IPS-15b (cell line): ENCODE measurements around the gene GLI1.
"Not testable (repeated sequence)": the region's sequence is repeated elsewhere in the genome, so short reads cannot be mapped to it uniquely, and the experiment has no call there.

Experiments used
- H3K27me3 ChIP-seq: one replicate; pipeline ENCODE4 v1.6.1; 2013; ENCODE audit warnings: low read length; ENCODE audit not compliant: control insufficient read depth, insufficient read depth
- H3K36me3 ChIP-seq: one replicate; pipeline ENCODE4 v1.6.1; 2013; ENCODE audit warnings: low read length; ENCODE audit not compliant: control insufficient read depth, insufficient read depth
- H3K4me1 ChIP-seq: one replicate; pipeline ENCODE4 v1.6.1; 2013; ENCODE audit warnings: mild to moderate bottlenecking, low read length; ENCODE audit not compliant: control insufficient read depth, insufficient read depth
- H3K4me3 ChIP-seq: one replicate; pipeline ENCODE4 v1.5.1; 2013; ENCODE audit warnings: low read depth, low read length
- H3K9ac ChIP-seq: one replicate; pipeline ENCODE4 v1.6.1; 2013; ENCODE audit warnings: low read depth, mild to moderate bottlenecking, low read length
- H3K9me3 ChIP-seq: one replicate; pipeline ENCODE4 v1.6.1; 2013; ENCODE audit warnings: mild to moderate bottlenecking, low read length; ENCODE audit not compliant: control insufficient read depth, insufficient read depth

GLI1 gene

GRCh38 chr12:57514246-57514645, 54.7 kb downstream of the GLI1 start:
- peaks cover 76% of the 10 kb centered on the region for H3K36me3 ChIP-seq
- not testable (repeated sequence) for H3K27me3 ChIP-seq, H3K4me3 ChIP-seq, H3K9ac ChIP-seq, H3K9me3 ChIP-seq, H3K4me1 ChIP-seq

GRCh38 chr12:57514720-57515407, 55.3 kb downstream of the GLI1 start:
- H3K36me3 ChIP-seq = peaks cover 72% of the 10 kb centered on the region
- H3K9ac ChIP-seq = no peak overlapping the region
- peaks cover 5% of the 10 kb centered on the region for H3K4me1 ChIP-seq
- no peaks in the 10 kb centered on the region for H3K27me3 ChIP-seq
- H3K9me3 ChIP-seq = no peaks in the 10 kb centered on the region
- H3K4me3 ChIP-seq = no peak overlapping the region

GRCh38 chr12:57515408-57515933, 55.9 kb downstream of the GLI1 start:
- Histone ChIP-seq H3K36me3 (peaks cover 69% of the 10 kb centered on the region), H3K27me3 (no peaks in the 10 kb centered on the region), H3K9ac (no peak overlapping the region), H3K9me3 (no peaks in the 10 kb centered on the region), H3K4me1 (peaks cover 5% of the 10 kb centered on the region), H3K4me3 (no peak overlapping the region)

- no peaks in the 10 kb centered on the region for H3K27me3 ChIP-seq
- no peak overlapping the region for H3K9ac ChIP-seq
- peaks cover 5% of the 10 kb centered on the region for H3K4me1 ChIP-seq
- H3K9me3 ChIP-seq = no peaks in the 10 kb centered on the region
- peaks cover 66% of the 10 kb centered on the region for H3K36me3 ChIP-seq
- no peak overlapping the region for H3K4me3 ChIP-seq
These were observed 56.5 kb downstream of the GLI1 start for GRCh38 chr12:57515934-57516541.

- Histone ChIP-seq H3K4me1 (peaks cover 5% of the 10 kb centered on the region), H3K36me3 (peaks cover 59% of the 10 kb centered on the region), H3K4me3 (no peak overlapping the region), H3K9me3 (no peaks in the 10 kb centered on the region), H3K27me3 (no peaks in the 10 kb centered on the region), H3K9ac (no peak overlapping the region)
These were observed 57.1 kb downstream of the GLI1 start for GRCh38 chr12:57516617-57517153.

GRCh38 chr12:57517187-57517586, 57.6 kb downstream of the GLI1 start:
- no peaks in the 10 kb centered on the region for H3K9me3 ChIP-seq
- H3K4me3 ChIP-seq = no peak overlapping the region
- no peaks in the 10 kb centered on the region for H3K27me3 ChIP-seq
- peaks cover 54% of the 10 kb centered on the region for H3K36me3 ChIP-seq
- peaks cover 5% of the 10 kb centered on the region for H3K4me1 ChIP-seq
- H3K9ac ChIP-seq = no peak overlapping the region

- H3K9me3 ChIP-seq, H3K4me1 ChIP-seq, H3K9ac ChIP-seq, H3K27me3 ChIP-seq: not testable (repeated sequence)
- Histone ChIP-seq H3K36me3 (peaks cover 49% of the 10 kb centered on the region), H3K4me3 (peak overlapping the region; percentile 97)
These were observed 58.1 kb downstream of the GLI1 start for GRCh38 chr12:57517718-57518117.

- Histone ChIP-seq H3K9ac (no peak overlapping the region), H3K4me1 (peaks cover 5% of the 10 kb centered on the region)
These were observed 58.8 kb downstream of the GLI1 start for GRCh38 chr12:57518176-57518919.

GRCh38 chr12:57518920-57519795, 59.6 kb downstream of the GLI1 start:
- H3K4me1 ChIP-seq = peaks cover 12% of the 10 kb centered on the region
- peaks cover 39% of the 10 kb centered on the region for H3K36me3 ChIP-seq
- no peaks in the 10 kb centered on the region for H3K9me3 ChIP-seq
- H3K27me3 ChIP-seq = no peaks in the 10 kb centered on the region
- peak overlapping the region; percentile 97 for H3K4me3 ChIP-seq
- peak overlapping the region; percentile 98 for H3K9ac ChIP-seq

More at GRCh38 chr12:57518176-57518919, 58.8 kb downstream of the GLI1 start:
- Histone ChIP-seq H3K9me3 (no peaks in the 10 kb centered on the region), H3K27me3 (no peaks in the 10 kb centered on the region), H3K4me3 (peak overlapping the region; percentile 97), H3K36me3 (peaks cover 43% of the 10 kb centered on the region)

GRCh38 chr12:57519796-57520052, 60.1 kb downstream of the GLI1 start:
- Histone ChIP-seq H3K9me3 (no peaks in the 10 kb centered on the region), H3K4me3 (peak overlapping the region; percentile 97), H3K27me3 (no peaks in the 10 kb centered on the region), H3K4me1 (peaks cover 13% of the 10 kb centered on the region), H3K36me3 (peaks cover 33% of the 10 kb centered on the region), H3K9ac (peak overlapping the region; percentile 98)
